Spleen (tissue), 7 donors: ENCODE data around the gene AEBP1.

Experiments used
- CTCF ChIP-seq, 11 experiments: fragments of 200-600 bp in 7 of 11; fragments of 450-650 bp in 4 of 11; sonication (generic) in 4 of 11; IDR thresholded peaks in 8 of 11; conservative IDR thresholded peaks in 3 of 11; 1 replicate in 7 of 11; 2 replicates in 4 of 11; pipeline versions ENCODE4 v1.4.0 to v1.8.0; 2016 to 2021; ENCODE audit warnings: antibody characterized with exemption in 11 of 11, inconsistent platforms in 4 of 11, mild to moderate bottlenecking in 1 of 11
- POLR2A ChIP-seq, 3 donors: fragments of 450-650 bp; IDR thresholded peaks; one replicate each; pipeline ENCODE4 v1.5.1; 2017; ENCODE audit warnings: antibody characterized with exemption in 3 of 3, mild to moderate bottlenecking in 1 of 3
- donor health status: DM: no; HTN: no; CAD: no; lungs with moderate emphysema.
- donor health status: DM: no; HTN: no; CAD: no.
- donor health status: DM: no; HTN: no; CAD: no.

- no peak for TF ChIP-seq CTCF (IDR thresholded peaks at IDR 0.05 in 8 of 11, conservative IDR thresholded peaks at IDR 0.05 in 3 of 11)
- no peak for TF ChIP-seq POLR2A (IDR thresholded peaks at IDR 0.05)
Measured at GRCh38 chr7:44140341-44140740, 36.2 kb downstream of the AEBP1 start.
